ENCODE measurements around the gene IL12B.
A peak's percentile ranks its signal among the peaks of the same experiment; 100 is the strongest.

Gene IL12B

GRCh38 chr5:159324986-159325385, 5.3 kb downstream of the IL12B start:
- TF ChIP-seq CTCF (IDR thresholded peaks at IDR 0.05; ENCODE audit: low read depth, low read length): no peak
- Histone ChIP-seq H3K27ac (no peak overlapping the region), H3K4me3 (ENCODE audit: low read depth, low read length) (no peak overlapping the region), H3K36me3 (no peaks in the 10 kb centered on the region), H3K9me3 (ENCODE audit: severe bottlenecking) (no peaks in the 10 kb centered on the region), H3K27me3 (ENCODE audit: insufficient read depth, low read depth, severe bottlenecking) (no peaks in the 10 kb centered on the region)
- DNase-seq: no peak

- no peak for TF ChIP-seq CTCF (IDR thresholded peaks at IDR 0.05; ENCODE audit: low read depth, low read length)
- Histone ChIP-seq H3K9me3 (ENCODE audit: severe bottlenecking) (no peaks in the 10 kb centered on the region), H3K27me3 (ENCODE audit: insufficient read depth, low read depth, severe bottlenecking) (no peaks in the 10 kb centered on the region), H3K27ac (no peak overlapping the region), H3K4me3 (ENCODE audit: low read depth, low read length) (no peak overlapping the region), H3K36me3 (no peaks in the 10 kb centered on the region)
- peak; percentile 28 for DNase-seq
Observed at GRCh38 chr5:159324102-159324755, 6.1 kb downstream of the IL12B start.

GRCh38 chr5:159322180-159322579, 8.1 kb downstream of the IL12B start:
- no peak overlapping the region for H3K27ac ChIP-seq
- DNase-seq: no peak
- no peak for TF ChIP-seq CTCF (IDR thresholded peaks at IDR 0.05; ENCODE audit: low read depth, low read length)
- H3K9me3 ChIP-seq (ENCODE audit: severe bottlenecking): no peaks in the 10 kb centered on the region
- H3K27me3 ChIP-seq (ENCODE audit: insufficient read depth, low read depth, severe bottlenecking): no peaks in the 10 kb centered on the region
- H3K4me3 ChIP-seq (ENCODE audit: low read depth, low read length): no peak overlapping the region
- H3K36me3 ChIP-seq: no peaks in the 10 kb centered on the region

- H3K27me3 ChIP-seq (ENCODE audit: insufficient read depth, low read depth, severe bottlenecking): no peaks in the 10 kb centered on the region
- H3K27ac ChIP-seq: no peak overlapping the region
- no peak for DNase-seq
- no peaks in the 10 kb centered on the region for H3K9me3 ChIP-seq (ENCODE audit: severe bottlenecking)
- TF ChIP-seq CTCF (IDR thresholded peaks at IDR 0.05; ENCODE audit: low read depth, low read length): no peak
- H3K36me3 ChIP-seq: no peaks in the 10 kb centered on the region
- H3K4me3 ChIP-seq (ENCODE audit: low read depth, low read length): no peak overlapping the region
Observed at GRCh38 chr5:159319832-159320231, 10.5 kb downstream of the IL12B start.

GRCh38 chr5:159319363-159319762, 10.9 kb downstream of the IL12B start:
- TF ChIP-seq CTCF (IDR thresholded peaks at IDR 0.05; ENCODE audit: low read depth, low read length): no peak
- Histone ChIP-seq H3K27ac (no peak overlapping the region), H3K27me3 (ENCODE audit: insufficient read depth, low read depth, severe bottlenecking) (no peaks in the 10 kb centered on the region), H3K4me3 (ENCODE audit: low read depth, low read length) (no peak overlapping the region), H3K36me3 (no peaks in the 10 kb centered on the region), H3K9me3 (ENCODE audit: severe bottlenecking) (no peaks in the 10 kb centered on the region)
- DNase-seq: no peak

GRCh38 chr5:159318448-159318847, 11.8 kb downstream of the IL12B start:
- H3K27me3 ChIP-seq (ENCODE audit: insufficient read depth, low read depth, severe bottlenecking): no peaks in the 10 kb centered on the region
- H3K9me3 ChIP-seq (ENCODE audit: severe bottlenecking): no peaks in the 10 kb centered on the region
- no peak overlapping the region for H3K4me3 ChIP-seq (ENCODE audit: low read depth, low read length)
- no peak for DNase-seq
- H3K36me3 ChIP-seq: no peaks in the 10 kb centered on the region
- TF ChIP-seq CTCF (IDR thresholded peaks at IDR 0.05; ENCODE audit: low read depth, low read length): no peak
- H3K27ac ChIP-seq: no peak overlapping the region
